DOHH2 (cell line): ENCODE data around the gene RAVER1.

Experiments
- H3F3A ChIP-seq: fragments of 200-600 bp; sonication (generic), shearing (Covaris generic); 2 replicates; pipeline ENCODE4 v1.6.0; 2016; ENCODE audit warnings: antibody characterized with exemption, mild to moderate bottlenecking; ENCODE audit not compliant: control insufficient read depth, insufficient read depth
- H3K27ac ChIP-seq: fragments of 200-600 bp; sonication (generic); 2 replicates; pipeline ENCODE4 v1.5.1; 2014; ENCODE audit warnings: low read depth, mild to moderate bottlenecking, low read length, moderate library complexity
- H3K27me3 ChIP-seq: fragments of 200-600 bp; sonication (generic); 2 replicates; pipeline ENCODE4 v1.6.1; 2014; ENCODE audit warnings: mild to moderate bottlenecking, low read length, mixed read lengths; ENCODE audit not compliant: control insufficient read depth
- H3K36me3 ChIP-seq: fragments of 200-600 bp; sonication (generic); 2 replicates; pipeline ENCODE4 v1.6.1; 2014; ENCODE audit warnings: mild to moderate bottlenecking, low read length, moderate library complexity, mixed read lengths; ENCODE audit not compliant: control insufficient read depth
- H3K4me1 ChIP-seq: fragments of 200-600 bp; sonication (generic); 2 replicates; pipeline ENCODE4 v1.6.1; 2014; ENCODE audit warnings: mild to moderate bottlenecking, low read length, mixed read lengths; ENCODE audit not compliant: control insufficient read depth
- H3K4me2 ChIP-seq: fragments of 200-600 bp; sonication (generic); 2 replicates; pipeline ENCODE4 v1.6.0; 2014; ENCODE audit warnings: mild to moderate bottlenecking, low read length, moderate library complexity
- H3K4me3 ChIP-seq: fragments of 200-600 bp; sonication (generic); 2 replicates; pipeline ENCODE4 v1.5.1; 2014; ENCODE audit warnings: mild to moderate bottlenecking, low read length, mixed read lengths
- H3K79me2 ChIP-seq: fragments of 200-600 bp; sonication (generic); 2 replicates; pipeline ENCODE4 v1.6.1; 2014; ENCODE audit warnings: mild to moderate bottlenecking, low read length, mixed read lengths; ENCODE audit not compliant: control insufficient read depth
- H3K9me2 ChIP-seq: fragments of 200-600 bp; sonication (generic); replicated peaks from 2 replicates; pipeline ENCODE4 v1.6.1; 2014; ENCODE audit warnings: mild to moderate bottlenecking, low read length, mixed read lengths; ENCODE audit not compliant: control insufficient read depth
- H3K9me3 ChIP-seq: fragments of 200-600 bp; sonication (generic); 2 replicates; pipeline ENCODE4 v1.6.1; 2014; ENCODE audit warnings: antibody characterized with exemption, low read length, mixed read lengths; ENCODE audit not compliant: control insufficient read depth, insufficient read depth
- H4K20me1 ChIP-seq: fragments of 200-600 bp; sonication (generic); 2 replicates; pipeline ENCODE4 v1.6.0; 2014; ENCODE audit warnings: low read depth, mild to moderate bottlenecking, antibody characterized with exemption, low read length, moderate library complexity; ENCODE audit not compliant: control insufficient read depth, insufficient read depth
- CTCF ChIP-seq: fragments of 200-600 bp; sonication (generic); IDR thresholded peaks from one replicate; pipeline ENCODE4 v1.5.1; 2014; ENCODE audit warnings: antibody characterized with exemption, mild to moderate bottlenecking, low read depth, low read length; ENCODE audit not compliant: poor library complexity, severe bottlenecking
- EZH2phosphoT487 ChIP-seq: fragments of 200-600 bp; sonication (generic); IDR thresholded peaks from 2 replicates; pipeline ENCODE4 v1.6.1; 2017; ENCODE audit warnings: borderline replicate concordance, mild to moderate bottlenecking, antibody characterized with exemption, low read length, moderate library complexity, mixed read lengths

RAVER1 gene

GRCh38 chr19:10356431-10356830 is 23.1 kb upstream of the RAVER1 start:
- H3K79me2 ChIP-seq: no peaks in the 10 kb centered on the region
- H3K4me2 ChIP-seq: no peak overlapping the region
- H3K4me3 ChIP-seq: no peak overlapping the region
- no peaks in the 10 kb centered on the region for H3K9me2 ChIP-seq
- no peak overlapping the region for H3K27ac ChIP-seq
- peaks cover 61% of the 10 kb centered on the region for H3K36me3 ChIP-seq
- no peaks in the 10 kb centered on the region for H4K20me1 ChIP-seq
- TF ChIP-seq EZH2phosphoT487: no peak
- no peak for TF ChIP-seq CTCF
- H3F3A ChIP-seq: no peaks in the 10 kb centered on the region
- no peaks in the 10 kb centered on the region for H3K9me3 ChIP-seq
- H3K4me1 ChIP-seq: no peaks in the 10 kb centered on the region
- no peaks in the 10 kb centered on the region for H3K27me3 ChIP-seq

- Histone ChIP-seq H4K20me1 (no peaks in the 10 kb centered on the region), H3K27me3 (no peaks in the 10 kb centered on the region), H3K9me3 (no peaks in the 10 kb centered on the region), H3K27ac (no peak overlapping the region), H3K4me1 (no peaks in the 10 kb centered on the region), H3K36me3 (peaks cover 65% of the 10 kb centered on the region), H3K4me3 (no peak overlapping the region), H3K9me2 (no peaks in the 10 kb centered on the region), H3F3A (no peaks in the 10 kb centered on the region), H3K79me2 (no peaks in the 10 kb centered on the region), H3K4me2 (no peak overlapping the region)
- TF ChIP-seq EZH2phosphoT487: no peak
- TF ChIP-seq CTCF: no peak
These were observed 20.6 kb upstream of the RAVER1 start for GRCh38 chr19:10353793-10354391.

- Histone ChIP-seq H4K20me1 (no peaks in the 10 kb centered on the region), H3K27ac (no peak overlapping the region), H3F3A (no peaks in the 10 kb centered on the region), H3K9me3 (no peaks in the 10 kb centered on the region), H3K9me2 (no peaks in the 10 kb centered on the region), H3K79me2 (no peaks in the 10 kb centered on the region), H3K4me1 (no peaks in the 10 kb centered on the region), H3K36me3 (peaks cover 59% of the 10 kb centered on the region), H3K4me3 (no peak overlapping the region), H3K27me3 (no peaks in the 10 kb centered on the region), H3K4me2 (no peak overlapping the region)
- TF ChIP-seq EZH2phosphoT487 (no peak), CTCF (no peak)
These were observed 19.7 kb upstream of the RAVER1 start for GRCh38 chr19:10352764-10353671.
